Germinal center (tissue), 1 donor: Measurements from ENCODE around the gene FARSA.
A peak's percentile ranks its signal among the peaks of the same experiment; 100 is the strongest.
"Not testable (repeated sequence)": the region's sequence is repeated elsewhere in the genome, so short reads cannot be mapped to it uniquely, and the experiment has no call there.

Source experiments
- DNase-seq: peaks from one replicate; pipeline ENCODE4 v3.0.0; 2012; ENCODE audit warnings: mixed read lengths, low spot score

FARSA gene

GRCh38 chr19:12933287-12934072 is at the start of gene FARSA:
FARSA (minus strand) TSS chr19:12933711; CDS start chr19:12933696, 15 bp downstream.
- DNase-seq = peak; percentile 86

GRCh38 chr19:12983091-12983490 is 49.6 kb upstream of the FARSA start:
- DNase-seq = no peak

GRCh38 chr19:12982648-12983047 is 49.1 kb upstream of the FARSA start:
- no peak for DNase-seq

GRCh38 chr19:12979974-12980373 is 46.5 kb upstream of the FARSA start:
- no peak for DNase-seq

- DNase-seq = not testable (repeated sequence)
These were observed 42.6 kb upstream of the FARSA start for GRCh38 chr19:12976109-12976508.

GRCh38 chr19:12975221-12975741 is 41.8 kb upstream of the FARSA start:
- DNase-seq = no peak

- DNase-seq = no peak
These were observed 41.0 kb upstream of the FARSA start for GRCh38 chr19:12974301-12975220.

GRCh38 chr19:12973236-12973635 is 39.7 kb upstream of the FARSA start:
- no peak for DNase-seq

GRCh38 chr19:12970070-12970820 is 36.7 kb upstream of the FARSA start:
- no peak for DNase-seq

- DNase-seq = no peak
These were observed 35.9 kb upstream of the FARSA start, which contains the start of gene DAND5 for GRCh38 chr19:12969292-12969988. DAND5 (plus strand) TSS chr19:12969576; CDS start chr19:12969661, 85 bp downstream.

GRCh38 chr19:12967907-12968306 is 34.4 kb upstream of the FARSA start:
- DNase-seq = no peak

- no peak for DNase-seq
These were observed 32.3 kb upstream of the FARSA start for GRCh38 chr19:12965812-12966135.

GRCh38 chr19:12965017-12965811 is 31.7 kb upstream of the FARSA start:
- peak; percentile 81 for DNase-seq

- no peak for DNase-seq
These were observed 26.0 kb upstream of the FARSA start for GRCh38 chr19:12959481-12959880.

GRCh38 chr19:12957389-12957952 is 24.0 kb upstream of the FARSA start:
- DNase-seq = not testable (repeated sequence)

- peak; percentile 74 for DNase-seq
These were observed 23.2 kb upstream of the FARSA start, which contains the start of gene GADD45GIP1 for GRCh38 chr19:12956446-12957388. GADD45GIP1 (minus strand) TSS chr19:12957223; CDS start chr19:12957212, 11 bp downstream.

- DNase-seq = no peak
These were observed 22.5 kb upstream of the FARSA start for GRCh38 chr19:12955996-12956395.

- DNase-seq = not testable (repeated sequence)
These were observed 22.1 kb upstream of the FARSA start for GRCh38 chr19:12955575-12955974.

GRCh38 chr19:12954612-12954962 is 21.1 kb upstream of the FARSA start:
- DNase-seq = no peak
